GM21529 (cell line): ENCODE measurements around the gene EYS.
"Not testable (repeated sequence)": the region's sequence is repeated elsewhere in the genome, so short reads cannot be mapped to it uniquely, and the experiment has no call there.

Experiments used
- ATAC-seq: cut with Tn5 transposase; IDR thresholded peaks from one replicate; pipeline ENCODE4 v1.9.1; 2021; ENCODE audit not compliant: unreplicated experiment

Gene EYS

DNA sequence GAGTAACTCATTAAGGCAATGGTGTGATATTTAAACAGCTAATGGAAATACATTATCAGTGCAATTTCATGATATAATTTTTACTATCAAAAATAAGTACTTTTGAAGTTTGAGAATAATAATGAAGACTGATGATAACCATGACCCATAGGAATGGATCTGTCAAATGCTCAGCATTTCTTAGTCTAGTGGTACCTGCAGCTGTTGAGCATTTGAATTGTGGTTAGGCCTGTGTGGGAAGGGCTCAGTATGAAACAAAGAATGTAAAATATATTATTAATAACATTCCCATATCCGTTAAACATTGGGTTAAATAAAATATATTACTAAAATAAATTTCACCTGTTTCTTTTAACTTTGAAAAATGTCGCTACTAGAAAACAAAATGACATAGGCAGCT lies 1898.5 kb downstream of the EYS start:
- ATAC-seq = no peak

DNA sequence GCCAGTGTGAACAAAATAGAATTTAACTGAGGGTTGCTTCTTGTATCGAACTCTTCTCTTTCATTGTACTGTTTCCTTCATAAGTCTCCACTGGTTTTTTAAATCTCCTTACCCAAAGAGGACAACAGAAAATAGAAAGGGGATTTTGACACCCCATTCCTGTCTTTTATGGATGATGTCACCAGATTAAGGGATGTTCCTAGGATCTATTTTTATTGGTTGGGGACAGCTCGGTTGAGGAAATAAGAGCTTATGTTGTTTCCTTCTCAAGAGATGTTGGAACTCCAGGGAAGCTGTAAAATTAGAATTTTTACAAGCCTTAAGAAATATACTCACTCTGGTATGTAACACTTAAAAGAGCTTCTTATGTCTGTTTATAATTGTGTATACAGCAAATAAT lies 1900.0 kb downstream of the EYS start:
- ATAC-seq = no peak

DNA sequence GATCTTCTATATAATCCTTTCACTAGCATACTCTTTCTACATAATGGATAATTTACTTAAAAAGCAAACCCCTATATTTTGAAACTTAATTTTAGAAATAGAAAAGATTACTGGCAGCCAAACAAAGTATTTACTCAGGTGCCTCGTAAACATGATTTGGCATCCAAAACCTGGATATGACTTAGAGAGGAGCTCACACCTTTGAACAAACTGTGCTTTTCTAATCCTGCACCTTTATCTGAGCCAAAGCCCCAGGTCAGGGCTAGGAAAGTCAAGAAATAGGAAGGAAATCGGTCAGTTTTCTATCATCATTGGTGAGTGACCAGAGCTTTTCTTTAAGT lies 1900.5 kb downstream of the EYS start:
- ATAC-seq = no peak

DNA sequence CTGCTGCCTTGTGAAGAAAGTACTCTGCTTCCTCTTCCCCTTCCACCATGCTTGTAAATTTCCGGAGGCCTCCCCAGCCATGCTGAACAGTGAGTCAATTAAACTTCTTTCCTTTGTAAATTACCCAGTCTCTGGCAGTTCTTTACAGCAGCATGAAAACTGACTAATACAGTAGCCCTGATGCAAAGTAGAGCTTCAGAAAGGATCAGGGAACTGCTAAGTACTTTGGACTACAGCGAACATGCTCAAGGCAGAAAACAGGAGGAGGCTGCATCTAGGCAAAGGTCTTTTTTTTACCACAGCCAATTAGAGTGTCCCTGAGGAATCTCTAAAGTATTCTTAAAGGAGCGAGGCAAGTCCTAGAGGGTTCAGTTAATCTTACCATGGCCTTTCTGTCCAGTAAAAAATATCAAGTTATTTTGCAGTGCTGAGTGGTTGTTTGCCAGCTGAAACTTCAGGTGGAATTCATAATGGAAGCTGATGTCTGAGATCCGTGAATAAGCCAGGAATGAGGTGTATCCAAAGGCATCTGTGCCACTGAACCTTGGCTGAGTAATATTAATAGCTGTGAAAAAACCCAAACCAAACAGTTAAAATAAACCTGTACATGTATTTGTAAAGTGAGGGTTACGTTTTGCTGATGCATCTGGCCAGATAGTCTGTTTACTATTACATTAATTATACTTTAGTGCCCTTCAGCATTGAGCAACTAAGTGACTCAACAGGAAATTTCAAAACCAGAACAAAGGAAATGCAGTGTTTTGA lies 1901.0 kb downstream of the EYS start:
- no peak for ATAC-seq

GRCh38 chr6:63805345-63805744 lies 1901.7 kb downstream of the EYS start:
- ATAC-seq = no peak

DNA sequence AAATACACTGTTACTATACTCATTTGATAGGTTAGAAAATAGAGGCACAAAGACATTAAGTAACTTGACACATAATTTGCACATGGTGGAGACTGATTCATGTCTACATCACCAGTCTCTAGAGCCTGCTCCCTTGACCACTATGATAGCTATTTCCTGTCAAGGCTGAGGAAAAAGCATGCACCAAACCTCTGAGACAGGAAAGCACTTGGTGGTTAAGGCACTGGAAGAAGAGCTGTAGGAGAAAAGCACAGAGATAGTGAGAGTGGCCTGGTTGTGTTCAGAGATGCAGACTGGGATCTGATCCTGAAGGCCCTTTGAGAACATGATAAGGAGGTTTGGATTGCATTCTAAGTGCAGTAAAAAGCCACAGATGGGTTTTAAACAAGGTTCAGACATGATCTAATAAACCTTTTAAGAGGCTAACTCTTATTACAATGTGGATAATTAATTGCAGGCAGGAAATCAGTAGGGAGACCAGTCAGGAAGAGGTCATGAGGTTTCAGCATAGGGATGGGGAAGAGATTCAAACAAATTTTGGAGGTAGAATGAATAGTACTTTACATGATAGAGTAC lies 1902.6 kb downstream of the EYS start:
- ATAC-seq = no peak

GRCh38 chr6:63803371-63803770 lies 1903.7 kb downstream of the EYS start:
- ATAC-seq = no peak

- ATAC-seq = no peak
These were observed 1904.3 kb downstream of the EYS start for GRCh38 chr6:63802606-63803206.

GRCh38 chr6:63800386-63800785 lies 1906.6 kb downstream of the EYS start:
- ATAC-seq = not testable (repeated sequence)

- ATAC-seq = no peak
These were observed 1907.2 kb downstream of the EYS start for GRCh38 chr6:63799813-63800212.

DNA sequence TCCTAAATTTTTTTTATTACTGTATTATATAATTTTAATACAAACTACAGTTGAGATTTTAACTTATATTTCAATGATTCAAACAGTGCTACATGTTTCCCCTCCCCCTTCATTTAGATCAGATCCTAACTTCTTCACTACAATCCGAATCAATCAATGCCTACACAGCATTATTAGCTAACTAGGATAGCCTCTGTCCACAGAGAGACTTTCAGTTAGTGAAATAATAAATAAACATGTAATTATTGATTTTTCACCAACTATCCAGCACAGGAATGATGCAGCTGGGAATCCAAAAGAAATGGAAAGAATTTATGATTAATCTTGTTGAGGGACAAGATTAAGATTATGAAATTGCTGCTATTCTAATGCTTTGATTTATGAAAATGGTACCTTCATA lies 1907.7 kb downstream of the EYS start:
- no peak for ATAC-seq

DNA sequence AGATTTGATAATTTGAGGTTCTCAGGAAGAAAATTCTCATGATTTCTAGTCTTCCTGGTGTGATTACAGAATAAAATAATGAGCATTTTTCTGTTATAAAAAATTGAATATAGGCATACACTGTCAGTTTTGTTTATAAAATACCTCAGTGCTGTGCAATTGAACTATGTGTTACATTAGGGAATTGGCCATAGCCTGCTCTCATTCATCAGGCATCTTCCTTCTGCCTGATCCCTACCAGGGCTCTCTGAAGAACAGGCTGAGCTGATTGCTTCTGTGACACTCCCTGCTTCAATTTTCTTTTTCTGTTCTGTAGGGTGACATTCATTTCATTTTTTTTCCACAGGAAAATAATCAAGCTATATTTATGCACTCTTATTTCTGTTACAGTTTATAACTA lies 1908.6 kb downstream of the EYS start:
- ATAC-seq = no peak

- no peak for ATAC-seq
These were observed 1909.3 kb downstream of the EYS start for GRCh38 chr6:63797721-63798120.

- ATAC-seq = no peak
These were observed 1911.2 kb downstream of the EYS start for GRCh38 chr6:63795826-63796225.

DNA sequence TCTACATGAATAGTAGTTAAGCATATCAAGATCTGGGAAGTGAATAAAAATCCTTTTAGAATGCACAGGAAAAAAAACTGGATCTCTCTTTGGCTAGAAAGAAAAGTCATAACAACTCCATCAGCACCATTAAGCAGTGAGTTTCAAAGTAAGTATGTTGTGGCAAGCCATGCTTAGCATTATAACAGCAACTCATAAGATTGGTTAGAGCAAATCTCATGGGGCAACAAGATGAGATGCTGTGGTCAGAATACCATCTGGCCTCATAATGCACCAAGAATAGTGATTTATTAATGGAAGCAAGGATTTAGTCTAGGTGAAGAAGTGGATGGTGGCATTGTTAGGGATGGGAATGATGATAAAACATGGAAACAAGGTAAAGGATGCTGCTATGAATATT lies 1912.0 kb downstream of the EYS start:
- ATAC-seq = no peak

DNA sequence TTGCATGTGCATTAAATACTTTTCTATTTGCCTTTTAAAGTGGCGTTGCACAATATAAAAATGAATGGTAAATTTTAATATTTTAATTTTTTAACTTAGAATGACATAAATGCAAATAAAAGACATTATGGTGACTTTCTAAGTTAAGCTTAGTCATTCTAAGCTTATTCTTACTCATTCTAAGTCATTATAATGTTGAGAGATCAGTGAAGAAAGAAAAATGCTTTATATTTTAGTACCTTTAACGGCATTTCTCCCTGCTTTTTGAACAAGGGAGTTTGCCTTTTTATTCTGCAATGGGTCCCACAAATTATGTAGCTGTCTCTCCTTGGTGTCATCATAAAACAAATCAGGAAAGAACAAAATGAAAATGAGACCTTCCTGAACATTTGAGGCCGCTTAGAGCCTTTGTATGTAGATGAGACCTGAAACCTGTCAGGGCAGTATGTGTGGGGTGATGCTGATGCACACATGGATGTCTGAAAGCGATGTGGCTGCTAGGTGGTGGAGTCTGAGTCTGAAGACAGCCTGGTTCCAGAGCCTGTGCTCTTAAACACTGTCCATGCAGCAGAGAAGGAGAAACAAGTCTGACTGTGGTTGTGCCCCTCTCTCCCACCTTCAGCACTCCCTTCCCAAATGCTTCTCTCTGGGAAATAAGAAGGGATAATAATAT lies 1913.4 kb downstream of the EYS start:
- no peak for ATAC-seq

GRCh38 chr6:63792736-63793464 lies 1914.1 kb downstream of the EYS start:
- no peak for ATAC-seq

- peak; percentile 54 for ATAC-seq
These were observed 1916.7 kb downstream of the EYS start for GRCh38 chr6:63790334-63790733.

DNA sequence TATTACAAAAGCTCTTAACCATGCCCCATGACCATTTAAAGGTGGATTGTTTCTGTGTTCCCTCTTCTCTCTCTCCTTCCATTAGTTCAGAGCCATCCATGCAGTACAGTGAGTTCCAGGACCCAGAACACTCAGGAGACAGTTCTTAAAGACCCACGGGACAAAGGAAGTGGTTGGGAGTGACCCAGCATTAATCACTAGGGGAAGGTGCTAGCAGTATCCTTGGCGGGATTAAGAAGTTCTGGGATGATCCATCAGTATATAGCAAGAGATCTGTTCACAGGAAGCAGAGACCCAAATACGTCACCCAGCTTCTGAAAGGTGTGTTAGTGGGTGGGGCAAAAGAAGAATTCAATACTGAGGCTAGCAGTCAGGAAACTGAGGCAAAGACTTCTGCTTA lies 1917.3 kb downstream of the EYS start:
- ATAC-seq = no peak

- no peak for ATAC-seq
These were observed 1918.5 kb downstream of the EYS start for GRCh38 chr6:63788569-63788968.

DNA sequence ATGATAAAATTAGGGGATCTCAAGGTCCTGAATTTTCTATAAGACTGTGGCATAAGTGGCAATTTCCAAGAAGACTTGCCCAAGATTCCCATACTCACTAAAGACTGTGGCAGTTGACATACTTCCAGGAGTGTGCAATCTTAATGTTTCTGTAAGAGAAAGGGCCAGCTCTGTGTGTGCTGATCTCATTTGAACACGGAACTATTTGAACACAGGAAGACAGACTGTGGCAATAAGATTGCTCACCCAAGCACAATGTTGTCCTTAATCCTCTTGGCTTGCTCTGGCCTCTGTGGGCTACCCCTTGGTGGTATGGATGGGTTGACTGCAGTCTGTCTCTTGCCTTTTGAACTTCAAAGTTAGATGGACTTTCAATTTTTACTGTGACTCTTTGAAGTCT lies 1920.0 kb downstream of the EYS start:
- ATAC-seq = no peak
